PC-9 (cell line): ENCODE data around the gene IER2.

Source experiments
- EZH2 ChIP-seq: fragments of 200-600 bp; sonication (generic); IDR thresholded peaks from 2 replicates; pipeline ENCODE4 v1.8.0; 2017; ENCODE audit warnings: antibody characterized with exemption, low read depth
- TF ChIP-seq, protein P1 (sequence below): fragments of 200-600 bp; sonication (generic); conservative IDR thresholded peaks from 2 replicates; pipeline ENCODE4 v1.6.1; 2017; ENCODE audit warnings: mixed run types, antibody characterized with exemption, mild to moderate bottlenecking, moderate library complexity

DNA sequence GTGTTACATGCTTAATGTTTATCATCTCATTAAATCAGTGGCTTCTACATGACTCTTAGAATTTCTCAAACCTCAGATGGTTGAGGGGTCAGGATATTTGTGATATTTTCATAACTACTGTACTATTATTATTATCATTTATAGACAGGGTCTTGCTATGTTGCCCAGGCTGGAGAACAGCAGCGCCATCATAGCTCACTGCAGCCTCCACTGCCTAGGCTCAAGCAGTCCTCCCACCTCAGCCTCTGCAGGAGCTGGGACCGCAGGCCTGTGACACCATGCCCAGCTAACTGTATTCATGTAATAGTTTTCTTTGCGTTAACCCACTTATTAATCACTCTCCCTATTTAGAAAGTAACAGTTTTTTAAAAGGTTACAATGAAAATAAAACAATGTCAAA, 9.5 kb downstream of the IER2 start:
- TF ChIP-seq, protein P1, sequence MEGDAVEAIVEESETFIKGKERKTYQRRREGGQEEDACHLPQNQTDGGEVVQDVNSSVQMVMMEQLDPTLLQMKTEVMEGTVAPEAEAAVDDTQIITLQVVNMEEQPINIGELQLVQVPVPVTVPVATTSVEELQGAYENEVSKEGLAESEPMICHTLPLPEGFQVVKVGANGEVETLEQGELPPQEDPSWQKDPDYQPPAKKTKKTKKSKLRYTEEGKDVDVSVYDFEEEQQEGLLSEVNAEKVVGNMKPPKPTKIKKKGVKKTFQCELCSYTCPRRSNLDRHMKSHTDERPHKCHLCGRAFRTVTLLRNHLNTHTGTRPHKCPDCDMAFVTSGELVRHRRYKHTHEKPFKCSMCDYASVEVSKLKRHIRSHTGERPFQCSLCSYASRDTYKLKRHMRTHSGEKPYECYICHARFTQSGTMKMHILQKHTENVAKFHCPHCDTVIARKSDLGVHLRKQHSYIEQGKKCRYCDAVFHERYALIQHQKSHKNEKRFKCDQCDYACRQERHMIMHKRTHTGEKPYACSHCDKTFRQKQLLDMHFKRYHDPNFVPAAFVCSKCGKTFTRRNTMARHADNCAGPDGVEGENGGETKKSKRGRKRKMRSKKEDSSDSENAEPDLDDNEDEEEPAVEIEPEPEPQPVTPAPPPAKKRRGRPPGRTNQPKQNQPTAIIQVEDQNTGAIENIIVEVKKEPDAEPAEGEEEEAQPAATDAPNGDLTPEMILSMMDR, result no peak
- no peak for TF ChIP-seq EZH2
